ENCODE data around the gene MRM2. TPM values are rescaled to one million over a fixed set of nuclear protein-coding genes. Genes with fewer than 3 reads are reported as not detected.

Gene MRM2
- total RNA-seq, result 10 to 100 TPM; 16.0 to 21.9 (median 17.8) TPM

- H3K4me1 ChIP-seq, result peaks cover 0 to 33% (median 14%) of the 10 kb centered on the region in 3 donors
- WGBS, 2 donors (ENCODE audit: low coverage in 1 of 2), result 0% methylated on average over 1 to 3 of the region's 81 CpGs
- H3K27ac ChIP-seq, result peak within 1 kb of the TSS; percentile 17 to 79 (median 68)
- peak; percentile 87 for ATAC-seq
- TF ChIP-seq POLR2A (IDR thresholded peaks at IDR 0.05) (peak; percentile 42 to 46), EP300 (IDR thresholded peaks at IDR 0.05) (no peak), CTCF (IDR thresholded peaks at IDR 0.05) (peak in 1 of 4 experiments; percentile 24), POLR2AphosphoS5 (IDR thresholded peaks at IDR 0.05) (peak; percentile 68)
- H3K4me3 ChIP-seq, result peak within 1 kb of the TSS; percentile 92 to 100
- H3K9me3 ChIP-seq, result no peaks in the 10 kb centered on the region
- peaks cover 0 to 43% of the 10 kb centered on the region in 2 donors for H3K36me3 ChIP-seq
- no peaks in the 10 kb centered on the region for H3K27me3 ChIP-seq
These were observed at the start of gene MRM2, which contains the start of gene NUDT1 for GRCh38 chr7:2241580-2242540. Gene MRM2 (minus strand): TSS chr7:2242205. CDS start chr7:2242169, 36 bp downstream. Gene NUDT1 (plus strand): TSS chr7:2242226. CDS start chr7:2244575, 2,349 bp downstream.

GRCh38 chr7:2290877-2291276 is 48.9 kb upstream of the MRM2 start:
- Histone ChIP-seq H3K9me3 (no peaks in the 10 kb centered on the region), H3K36me3 (no peaks in the 10 kb centered on the region), H3K27ac (no peak overlapping the region), H3K4me3 (no peak overlapping the region), H3K27me3 (no peaks in the 10 kb centered on the region), H3K4me1 (no peaks in the 10 kb centered on the region)
- ATAC-seq, result no peak
- no peak for TF ChIP-seq POLR2A (IDR thresholded peaks at IDR 0.05)
- no peak for TF ChIP-seq POLR2AphosphoS5 (IDR thresholded peaks at IDR 0.05)
- no peak for TF ChIP-seq EP300 (IDR thresholded peaks at IDR 0.05)
- TF ChIP-seq CTCF (IDR thresholded peaks at IDR 0.05), result no peak
- 94% methylated on average over 2 to 5 of the region's 6 CpGs for WGBS, 2 donors (ENCODE audit: low coverage in 1 of 2)

GRCh38 chr7:2289621-2290020 is 47.6 kb upstream of the MRM2 start:
- 82% methylated on average over 13 of the region's 13 CpGs; no CpG with 5 or more reads in 1 of the 2 donors for WGBS, 2 donors (ENCODE audit: low coverage in 1 of 2)
- no peak for ATAC-seq

GRCh38 chr7:2289111-2289586 is 47.1 kb upstream of the MRM2 start:
- no peak overlapping the region for H3K27ac ChIP-seq
- no peaks in the 10 kb centered on the region for H3K27me3 ChIP-seq
- no peak for TF ChIP-seq POLR2AphosphoS5 (IDR thresholded peaks at IDR 0.05)
- TF ChIP-seq POLR2A (IDR thresholded peaks at IDR 0.05), result no peak
- no peak for TF ChIP-seq CTCF (IDR thresholded peaks at IDR 0.05)
- TF ChIP-seq EP300 (IDR thresholded peaks at IDR 0.05), result no peak
- no peaks in the 10 kb centered on the region for H3K9me3 ChIP-seq
- H3K4me1 ChIP-seq, result no peaks in the 10 kb centered on the region
- no peak for ATAC-seq
- H3K36me3 ChIP-seq, result no peaks in the 10 kb centered on the region
- 60 to 67% methylated on average over 1 to 19 of the region's 20 CpGs for WGBS, 2 donors (ENCODE audit: low coverage in 1 of 2)
- H3K4me3 ChIP-seq, result no peak overlapping the region

More at GRCh38 chr7:2289621-2290020, 47.6 kb upstream of the MRM2 start:
- no peaks in the 10 kb centered on the region for H3K9me3 ChIP-seq
- H3K27me3 ChIP-seq, result no peaks in the 10 kb centered on the region
- TF ChIP-seq CTCF (IDR thresholded peaks at IDR 0.05), result no peak
- H3K27ac ChIP-seq, result no peak overlapping the region
- no peaks in the 10 kb centered on the region for H3K4me1 ChIP-seq
- H3K36me3 ChIP-seq, result no peaks in the 10 kb centered on the region
- H3K4me3 ChIP-seq, result no peak overlapping the region

Data from gastroesophageal sphincter (tissue), 4 donors.